Adipose tissue (tissue), 3 donors: Measurements from ENCODE around the gene KCNN2. TPM values are rescaled to one million over a fixed set of nuclear protein-coding genes. Genes with fewer than 3 reads are reported as not detected.

Experiments used
- H3K27ac ChIP-seq: one replicate; pipeline ENCODE4 v1.5.1; 2013; ENCODE audit warnings: low read depth, low read length
- WGBS, 3 donors: extraction: QIAGEN DNeasy Blood & Tissue Kit; methylation state at CpG; one replicate each; pipeline ENCODE4 v1.1.7; 2013; 5-methylcytosine and 5-hydroxymethylcytosine counted together
- polyA plus RNA-seq, 3 donors: library from polyadenylated mRNA; stranded (reverse); fragments of 200-250 nt; gene quantifications; one replicate each; pipeline ENCODE4 v1.2.3, GENCODE V29; 2013
- donor health status: healthy with polysubstance abuse.
- donor health status: Bipolar disorder and iron deficiency.
- donor health status: healthy.

KCNN2 gene
- polyA plus RNA-seq, 3 donors = 0.18 to 2.8 (median 0.45) TPM

DNA sequence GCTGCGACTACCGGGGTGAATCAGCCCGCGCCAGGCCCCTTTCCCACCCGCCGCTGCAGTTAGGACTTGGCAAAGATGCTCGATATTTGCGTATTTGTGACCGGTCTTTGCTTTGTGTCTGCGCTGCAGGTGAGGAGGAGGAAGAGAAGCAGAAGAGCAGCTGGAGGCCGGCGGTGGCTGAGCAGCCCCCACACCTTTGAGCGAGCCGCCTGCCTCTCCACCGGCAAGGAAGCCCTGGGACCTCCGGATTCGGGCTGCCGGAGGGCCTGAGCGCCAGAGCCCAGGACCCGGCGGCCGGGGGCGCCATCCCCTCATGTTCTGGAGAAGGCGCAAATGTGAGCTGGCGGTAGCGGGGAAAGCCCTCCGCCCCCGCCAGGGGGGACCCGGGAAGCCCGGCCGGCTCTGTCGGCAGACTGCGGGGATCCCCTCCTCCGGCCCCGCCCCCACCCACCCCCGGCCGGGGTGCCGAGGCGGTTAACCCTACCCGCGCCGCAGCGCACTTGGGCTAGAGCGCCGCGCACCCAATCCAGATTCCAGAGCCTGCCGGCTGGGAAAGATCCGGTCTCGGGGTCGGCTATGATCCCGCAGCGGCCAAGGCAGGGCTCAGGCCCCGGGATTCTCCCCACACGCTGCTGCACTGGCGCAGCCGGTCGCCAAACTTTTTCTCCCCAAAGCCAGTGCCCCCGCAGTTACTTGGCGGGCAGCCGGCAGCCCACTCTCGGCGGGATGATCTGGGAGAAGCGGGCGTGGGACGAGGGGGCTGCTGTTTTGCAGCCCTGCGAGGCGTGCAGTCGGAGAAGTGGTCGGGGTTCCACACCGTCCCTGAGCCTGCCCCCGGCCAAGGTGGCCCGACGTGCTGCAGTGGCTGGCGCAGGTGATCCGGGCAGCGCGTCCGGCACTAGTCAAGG is 800 bp upstream of the KCNN2 start:
- 1% methylated on average over 61 to 78 of the region's 78 CpGs for WGBS, 3 donors
- no peak overlapping the region for H3K27ac ChIP-seq

- 1 to 2% (median 2%) methylated on average over 66 to 87 of the region's 87 CpGs for WGBS, 3 donors
- no peak overlapping the region for H3K27ac ChIP-seq
Observed at GRCh38 chr5:114362197-114362976, 517 bp downstream of the KCNN2 start.

- WGBS, 3 donors = 1 to 4% (median 3%) methylated on average over 62 of the region's 62 CpGs
- no peak overlapping the region for H3K27ac ChIP-seq
Observed at GRCh38 chr5:114362977-114363761, 1.3 kb downstream of the KCNN2 start.

- WGBS, 3 donors = 2 to 12% (median 8%) methylated on average over 10 of the region's 10 CpGs
- no peak overlapping the region for H3K27ac ChIP-seq
Observed at GRCh38 chr5:114363837-114364236, 2.0 kb downstream of the KCNN2 start.

- 61 to 72% (median 63%) methylated on average over 2 of the region's 2 CpGs for WGBS, 3 donors
- H3K27ac ChIP-seq = no peak overlapping the region
Observed at GRCh38 chr5:114367029-114367428, 5.2 kb downstream of the KCNN2 start.

DNA sequence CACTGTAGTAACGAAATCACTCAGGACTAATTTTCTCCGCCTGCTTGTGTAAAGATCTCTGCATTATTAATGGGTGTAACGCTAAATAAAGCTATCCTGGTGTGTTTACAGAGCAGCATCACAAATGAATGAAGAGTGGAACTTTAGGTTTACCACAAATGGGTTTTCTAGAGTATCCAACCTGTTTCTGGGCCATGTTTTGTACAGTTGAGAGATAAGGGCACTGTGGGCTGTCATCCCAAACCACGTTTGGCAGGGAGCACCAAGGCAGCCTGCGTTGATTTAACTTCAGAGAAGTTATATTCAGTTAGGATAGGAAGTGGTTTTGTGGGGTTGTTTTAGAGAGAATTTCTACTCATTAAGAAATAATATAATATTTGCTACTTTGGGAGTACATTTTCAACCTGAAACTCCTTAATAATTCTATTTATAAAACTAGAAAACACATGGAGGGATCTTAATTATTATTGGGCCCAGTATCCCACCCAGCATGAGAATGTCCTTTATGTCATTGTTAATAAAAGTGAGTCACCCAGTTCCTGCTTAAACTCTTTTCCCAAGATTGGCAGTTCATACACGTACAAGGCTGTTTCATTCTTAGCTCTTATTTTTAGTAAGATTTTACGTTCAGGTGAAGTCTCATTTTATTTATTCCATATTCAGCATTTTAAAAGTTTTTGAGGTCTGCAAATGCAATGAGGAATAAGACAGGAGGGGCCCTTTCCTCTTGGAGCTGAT is 8.0 kb downstream of the KCNN2 start:
- H3K27ac ChIP-seq = no peak overlapping the region
- WGBS, 3 donors = 60 to 73% (median 69%) methylated on average over 7 of the region's 7 CpGs

GRCh38 chr5:114377050-114377844 is 15.4 kb downstream of the KCNN2 start:
- H3K27ac ChIP-seq = no peak overlapping the region
- WGBS, 3 donors = 61 to 65% (median 64%) methylated on average over 7 of the region's 7 CpGs

- WGBS, 3 donors = 41 to 90% (median 83%) methylated on average over 6 of the region's 6 CpGs
- H3K27ac ChIP-seq = no peak overlapping the region
Observed at GRCh38 chr5:114377946-114378345, 16.1 kb downstream of the KCNN2 start.

DNA sequence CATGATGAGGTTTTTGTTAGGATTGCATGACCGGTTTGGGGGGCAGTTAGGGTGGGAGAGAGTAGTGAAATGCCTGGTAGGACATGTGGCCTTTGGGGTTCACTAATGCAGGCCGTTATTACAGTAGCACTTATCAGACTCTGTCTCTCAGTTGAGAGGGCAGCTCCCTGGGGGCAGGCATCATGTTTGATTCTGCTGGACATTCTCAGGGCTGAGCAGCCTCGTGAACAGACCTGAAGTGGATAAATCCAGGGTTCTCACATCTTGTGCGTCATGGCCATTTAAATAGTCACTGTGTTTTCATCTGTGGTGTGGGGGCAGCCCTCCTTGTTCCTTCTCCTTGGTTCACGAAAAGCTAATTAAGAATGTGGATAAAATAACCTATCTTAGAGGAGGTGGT is 18.9 kb downstream of the KCNN2 start:
- 60 to 73% (median 69%) methylated on average over 5 of the region's 5 CpGs for WGBS, 3 donors
- no peak overlapping the region for H3K27ac ChIP-seq

DNA sequence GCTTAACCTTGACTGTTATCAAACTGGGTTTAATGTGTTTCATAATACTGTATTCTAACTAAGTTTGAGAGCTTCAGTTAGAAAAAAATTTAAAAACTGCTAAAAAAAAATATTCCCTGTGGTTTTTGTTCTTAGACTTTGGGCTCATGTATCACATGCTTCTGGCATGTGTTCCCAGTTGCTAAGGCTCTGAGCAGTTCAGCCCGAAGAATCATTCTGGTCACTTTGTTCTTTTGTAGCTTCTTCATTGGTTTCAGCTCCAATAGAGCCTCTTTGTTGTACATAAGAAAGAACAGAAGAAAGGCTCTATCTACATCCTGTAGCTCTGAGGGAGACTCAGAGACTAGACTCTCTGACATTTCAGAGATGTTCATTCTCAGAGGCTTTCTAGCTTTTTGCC is 25.6 kb downstream of the KCNN2 start:
- no peak overlapping the region for H3K27ac ChIP-seq
- WGBS, 3 donors = 58 to 69% (median 62%) methylated on average over 1 of the region's 1 CpG

GRCh38 chr5:114390431-114390830 is 28.6 kb downstream of the KCNN2 start:
- 84 to 97% (median 86%) methylated on average over 1 of the region's 1 CpG for WGBS, 3 donors
- H3K27ac ChIP-seq = no peak overlapping the region

DNA sequence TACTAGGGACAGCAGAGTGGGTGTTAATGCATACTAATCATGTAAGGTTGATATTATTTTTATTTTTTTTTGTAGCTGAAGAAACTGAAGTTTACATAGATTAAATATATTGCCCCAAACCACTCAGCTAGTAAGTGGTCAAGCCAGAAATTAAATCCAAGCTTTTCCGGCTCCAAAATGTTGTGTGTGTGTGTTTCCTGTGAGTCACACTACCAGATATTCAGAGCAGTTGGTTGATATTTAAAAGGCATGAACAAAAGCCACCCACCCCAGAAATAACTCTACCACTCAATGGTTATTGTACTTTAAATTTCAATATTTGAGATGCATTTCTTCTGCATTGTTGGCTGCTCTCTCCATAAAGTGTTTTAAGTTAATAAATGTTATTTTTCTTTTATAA is 29.5 kb downstream of the KCNN2 start:
- H3K27ac ChIP-seq = no peak overlapping the region
- 53 to 67% (median 57%) methylated on average over 1 of the region's 1 CpG for WGBS, 3 donors

DNA sequence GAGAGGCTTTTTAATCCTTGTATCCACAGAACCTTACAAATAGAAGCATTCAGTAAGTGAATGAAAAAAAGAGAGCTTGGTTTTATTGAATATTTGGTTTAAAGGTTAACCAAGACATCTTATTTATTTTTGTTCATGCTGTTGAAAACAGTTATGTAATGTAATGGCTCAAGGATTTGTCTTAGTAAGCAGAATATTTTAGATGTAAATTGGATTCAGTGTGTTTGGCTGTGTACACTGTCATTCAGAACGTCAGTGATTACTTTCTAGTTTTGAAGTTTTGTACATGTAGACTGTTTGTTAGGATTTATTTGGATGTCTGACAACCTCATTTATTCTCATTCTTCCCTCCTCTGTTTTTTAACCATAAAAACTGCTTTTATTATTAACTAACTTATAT is 31.3 kb downstream of the KCNN2 start:
- WGBS, 3 donors = 25 to 50% (median 44%) methylated on average over 1 of the region's 1 CpG
- H3K27ac ChIP-seq = no peak overlapping the region

DNA sequence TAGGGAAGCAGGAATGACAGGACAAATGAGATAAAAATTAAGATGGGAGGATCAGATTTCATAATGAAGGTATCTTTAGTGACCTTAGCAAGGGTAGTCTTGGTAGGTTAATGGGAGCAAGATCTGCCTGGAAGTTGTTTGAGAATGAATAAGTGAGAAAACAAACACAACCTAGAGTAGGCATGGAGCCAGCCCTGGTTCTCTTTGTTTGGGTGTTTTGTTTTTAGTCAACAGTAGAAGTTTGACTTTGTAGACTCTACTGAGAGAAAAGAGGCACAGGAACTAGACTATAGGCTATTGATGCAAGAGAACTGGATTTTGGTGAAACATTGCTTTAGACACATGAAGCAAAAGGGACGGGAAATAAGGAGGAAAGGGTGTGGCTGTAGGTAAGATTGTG is 40.3 kb downstream of the KCNN2 start:
- no peak overlapping the region for H3K27ac ChIP-seq
- 70 to 87% (median 71%) methylated on average over 1 of the region's 1 CpG for WGBS, 3 donors

- H3K27ac ChIP-seq = no peak overlapping the region
Observed at GRCh38 chr5:114407783-114408182, 45.9 kb downstream of the KCNN2 start.

DNA sequence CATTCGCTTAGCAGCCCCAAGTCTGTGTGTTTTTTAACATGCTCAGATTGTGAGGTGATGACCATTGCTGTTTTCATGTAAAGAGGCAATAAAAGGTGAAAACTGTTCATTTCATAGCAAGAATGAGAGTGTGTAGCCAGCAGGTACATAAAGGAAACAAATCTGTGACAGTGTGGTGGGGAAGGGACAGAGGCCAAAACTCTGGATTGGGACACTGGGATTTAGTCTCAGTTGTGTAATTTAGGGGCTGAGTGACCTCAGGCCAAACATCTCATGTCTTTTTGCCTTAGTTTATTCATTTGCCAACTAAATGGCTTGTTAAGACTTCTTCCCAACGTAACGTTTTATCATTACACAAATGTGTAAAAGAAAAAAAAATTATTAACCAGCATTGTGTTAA is 47.0 kb downstream of the KCNN2 start:
- 83 to 87% (median 85%) methylated on average over 3 of the region's 3 CpGs for WGBS, 3 donors

More at GRCh38 chr5:114407783-114408182, 45.9 kb downstream of the KCNN2 start:
- 80 to 91% (median 86%) methylated on average over 3 of the region's 3 CpGs for WGBS, 3 donors

DNA sequence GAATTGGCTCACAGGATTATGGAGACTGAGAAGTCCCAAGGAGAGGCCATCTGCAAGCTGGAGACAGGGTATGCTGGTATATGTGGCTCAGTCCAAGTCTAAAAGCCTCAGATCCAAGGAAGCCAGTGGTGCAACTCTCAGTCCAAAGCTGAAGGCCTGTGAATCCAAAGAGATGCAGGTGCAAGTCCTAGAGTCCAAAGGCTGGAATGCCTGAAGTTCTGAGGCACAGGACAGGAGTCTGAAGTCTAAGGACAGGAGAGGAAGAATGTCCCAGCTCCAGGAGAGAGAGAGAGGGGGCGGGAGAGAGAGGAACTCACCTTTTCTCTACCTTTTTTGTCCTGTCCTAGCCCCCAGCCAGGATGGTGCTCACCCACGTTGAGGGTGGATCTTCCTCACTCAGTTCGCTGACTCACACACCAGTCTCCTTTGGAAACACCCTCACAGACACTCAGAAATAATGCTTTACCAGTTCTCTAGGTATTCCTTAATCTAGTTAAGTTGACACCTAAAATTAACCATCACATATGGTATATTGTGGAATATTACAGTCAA is 49.6 kb downstream of the KCNN2 start:
- WGBS, 3 donors = 79 to 82% (median 81%) methylated on average over 3 of the region's 3 CpGs
- H3K27ac ChIP-seq = no peak overlapping the region

More for the DNA sequence above, 47.0 kb downstream of the KCNN2 start:
- no peak overlapping the region for H3K27ac ChIP-seq
